Tibial nerve (tissue), 3 donors: ENCODE measurements around the gene GET3.

Source experiments
- POLR2A ChIP-seq, 2 donors: fragments of 450-650 bp; IDR thresholded peaks; one replicate each; pipeline ENCODE4 v1.6.1; 2017; ENCODE audit warnings: antibody characterized with exemption in 2 of 2, mild to moderate bottlenecking in 2 of 2, moderate library complexity in 2 of 2
- TF ChIP-seq, protein P1 (sequence below), 5 experiments: fragments of 200-600 bp in 3 of 5; fragments of 450-650 bp in 2 of 5; sonication (generic) in 3 of 5; IDR thresholded peaks; one replicate each; pipeline ENCODE4 v1.5.1; 2016 to 2019; ENCODE audit warnings: antibody characterized with exemption in 5 of 5, mild to moderate bottlenecking in 3 of 5, moderate library complexity in 2 of 5

- TF ChIP-seq, protein P1, sequence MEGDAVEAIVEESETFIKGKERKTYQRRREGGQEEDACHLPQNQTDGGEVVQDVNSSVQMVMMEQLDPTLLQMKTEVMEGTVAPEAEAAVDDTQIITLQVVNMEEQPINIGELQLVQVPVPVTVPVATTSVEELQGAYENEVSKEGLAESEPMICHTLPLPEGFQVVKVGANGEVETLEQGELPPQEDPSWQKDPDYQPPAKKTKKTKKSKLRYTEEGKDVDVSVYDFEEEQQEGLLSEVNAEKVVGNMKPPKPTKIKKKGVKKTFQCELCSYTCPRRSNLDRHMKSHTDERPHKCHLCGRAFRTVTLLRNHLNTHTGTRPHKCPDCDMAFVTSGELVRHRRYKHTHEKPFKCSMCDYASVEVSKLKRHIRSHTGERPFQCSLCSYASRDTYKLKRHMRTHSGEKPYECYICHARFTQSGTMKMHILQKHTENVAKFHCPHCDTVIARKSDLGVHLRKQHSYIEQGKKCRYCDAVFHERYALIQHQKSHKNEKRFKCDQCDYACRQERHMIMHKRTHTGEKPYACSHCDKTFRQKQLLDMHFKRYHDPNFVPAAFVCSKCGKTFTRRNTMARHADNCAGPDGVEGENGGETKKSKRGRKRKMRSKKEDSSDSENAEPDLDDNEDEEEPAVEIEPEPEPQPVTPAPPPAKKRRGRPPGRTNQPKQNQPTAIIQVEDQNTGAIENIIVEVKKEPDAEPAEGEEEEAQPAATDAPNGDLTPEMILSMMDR (IDR thresholded peaks at IDR 0.05) = no peak
- no peak for TF ChIP-seq POLR2A (IDR thresholded peaks at IDR 0.05)
Observed at GRCh38 chr19:12705654-12706331, 31.5 kb upstream of the GET3 start.
